ENCODE results near the gene TSSC4. TPM values are rescaled to one million over a fixed set of nuclear protein-coding genes. Genes with fewer than 3 reads are reported as not detected.

The TSSC4 gene
- total and polyA plus RNA-seq, 2 of the 13 experiments (the other 11 are each of a cell fraction or from before 2014, with no cell fraction given), result 16.2 to 58.6 TPM

GRCh38 chr11:2375964-2376551 lies 24.5 kb upstream of the TSSC4 start:
- Histone ChIP-seq H3K27ac (ENCODE audit: extremely low read length, insufficient read depth, low read length) (no peak overlapping the region), H2AFZ (ENCODE audit: low read length) (no peak overlapping the region), H3K4me2 (ENCODE audit: low read depth, low read length) (no peak overlapping the region), H4K20me1 (ENCODE audit: insufficient read depth, low read length) (no peaks in the 10 kb centered on the region), H3K4me3 (replicated peaks in 1 of 3; ENCODE audit: insufficient read depth in 1 of 3, low read depth in 2 of 3, low read length in 3 of 3) (no peak overlapping the region), H3K27me3 (ENCODE audit: control insufficient read depth in 1 of 2, insufficient read depth in 2 of 2, low read length in 2 of 2) (peaks cover 9 to 69% of the 10 kb centered on the region in 2 experiments), H3K4me1 (ENCODE audit: insufficient read depth, low read length) (peaks cover 7% of the 10 kb centered on the region; the same call in 1 of the 2 replicates), H3K36me3 (replicated peaks in 1 of 2; ENCODE audit: control insufficient read depth in 1 of 2, insufficient read depth in 2 of 2, low read length in 2 of 2) (no peaks in the 10 kb centered on the region), H3K9ac (ENCODE audit: insufficient read depth, low read depth, low read length) (no peak overlapping the region), H3K79me2 (ENCODE audit: insufficient read depth, low read length) (no peaks in the 10 kb centered on the region), H3K9me3 (ENCODE audit: low read length) (no peaks in the 10 kb centered on the region)
- in situ Hi-C loops (cut with HindIII; ENCODE audit: extremely low pct_ligation_motif_present, low pct_unique_long_range_greater_than_20kb), result no loop called here
- ChIA-PET POLR2A (no interaction called here), CTCF (ENCODE audit: low intra/inter-chr PET ratio, low total read pairs) (no interaction called here)
- intact Hi-C loops (cut with micrococcal nuclease; ENCODE audit: unreplicated experiment), result no loop called here
- TF ChIP-seq PTBP1 (IDR thresholded peaks at IDR 0.05; ENCODE audit: low read depth, low read length, poor library complexity, severe bottlenecking) (no peak), CREB3 (CRISPR knock-in tag; IDR thresholded peaks at IDR 0.05) (no peak), PBX3 (CRISPR knock-in tag; IDR thresholded peaks at IDR 0.05; ENCODE audit: borderline replicate concordance) (no peak), ZBTB8A (CRISPR knock-in tag; IDR thresholded peaks at IDR 0.05; ENCODE audit: borderline replicate concordance, low read depth) (no peak), ZNF292 (CRISPR knock-in tag; IDR thresholded peaks at IDR 0.05; ENCODE audit: borderline replicate concordance, low read depth) (no peak), YY1 (IDR thresholded peaks at IDR 0.05; ENCODE audit: insufficient read depth, insufficient replicate concordance, low read depth, low read length) (no peak), EP300 (IDR thresholded peaks at IDR 0.05; ENCODE audit: low read depth in 2 of 2, low read length in 2 of 2) (no peak), EP300 (CRISPR knock-in tag; IDR thresholded peaks at IDR 0.05; ENCODE audit: borderline replicate concordance) (no peak), ATF3 (CRISPR knock-in tag; IDR thresholded peaks at IDR 0.05) (no peak)
- WGBS (ENCODE audit: low lambda C conversion rate), result 15% methylated on average over 12 of the region's 16 CpGs
- FAIRE-seq (no peak), ATAC-seq (no peak), DNase-seq (ENCODE audit: low spot score) (no peak)
- BruUV-seq (replicated peaks), result no TSS peak

Measured in HepG2 (cell line).